Trophoblast cell (in vitro differentiated cells and primary cell): Measurements from ENCODE around the gene SMOC2.

Experiments
- DNase-seq, 2 donors: peaks; one replicate each; pipeline ENCODE4 v3.0.0-alpha.2; 2016
- H2AFZ ChIP-seq: 2 replicates; pipeline ENCODE4 v1.6.1; 2013; ENCODE audit warnings: low read length, moderate library complexity, mild to moderate bottlenecking; ENCODE audit not compliant: insufficient read depth, poor library complexity
- H2AK5ac ChIP-seq: 2 replicates; pipeline ENCODE4 v1.6.1; 2013; ENCODE audit warnings: mild to moderate bottlenecking, low read length
- H2BK120ac ChIP-seq: 2 replicates; pipeline ENCODE4 v1.6.1; 2013; ENCODE audit warnings: low read length, mild to moderate bottlenecking, moderate library complexity; ENCODE audit not compliant: insufficient read depth, poor library complexity
- H2BK12ac ChIP-seq: 2 replicates; pipeline ENCODE4 v1.6.1; 2013; ENCODE audit warnings: mild to moderate bottlenecking, low read length, moderate library complexity
- H2BK5ac ChIP-seq: 2 replicates; pipeline ENCODE4 v1.6.1; 2013; ENCODE audit warnings: low read length, low read depth, moderate library complexity, mild to moderate bottlenecking; ENCODE audit not compliant: poor library complexity
- H3K14ac ChIP-seq: 2 replicates; pipeline ENCODE4 v1.6.1; 2013; ENCODE audit warnings: mild to moderate bottlenecking, low read length
- H3K18ac ChIP-seq: 2 replicates; pipeline ENCODE4 v1.6.1; 2013; ENCODE audit warnings: mild to moderate bottlenecking, low read length
- H3K23ac ChIP-seq: 2 replicates; pipeline ENCODE4 v1.6.1; 2013; ENCODE audit warnings: low read length
- H3K27ac ChIP-seq: 2 replicates; pipeline ENCODE4 v1.5.1; 2013; ENCODE audit warnings: low read depth, mild to moderate bottlenecking, inconsistent platforms, low read length, moderate library complexity
- H3K27me3 ChIP-seq: 2 replicates; pipeline ENCODE4 v1.6.1; 2013; ENCODE audit warnings: inconsistent platforms, mild to moderate bottlenecking, low read length, moderate library complexity; ENCODE audit not compliant: insufficient read depth
- H3K36me3 ChIP-seq, 2 experiments: 1 replicate in 1 of 2; 2 replicates in 1 of 2; pipeline ENCODE4 v1.6.1; 2013; ENCODE audit warnings: low read length in 2 of 2, mild to moderate bottlenecking in 2 of 2, moderate library complexity in 1 of 2; ENCODE audit not compliant: insufficient read depth in 2 of 2, control insufficient read depth in 1 of 2
- H3K4ac ChIP-seq: 2 replicates; pipeline ENCODE4 v1.6.1; 2013; ENCODE audit warnings: low read depth, mild to moderate bottlenecking, low read length, moderate library complexity
- H3K4me1 ChIP-seq, 2 experiments: 1 replicate in 1 of 2; 2 replicates in 1 of 2; pipeline ENCODE4 v1.6.1; 2013; ENCODE audit warnings: low read length in 2 of 2, mild to moderate bottlenecking in 2 of 2, moderate library complexity in 1 of 2; ENCODE audit not compliant: insufficient read depth in 2 of 2, control insufficient read depth in 1 of 2
- H3K4me2 ChIP-seq: 2 replicates; pipeline ENCODE4 v1.6.1; 2013; ENCODE audit warnings: inconsistent platforms, mild to moderate bottlenecking, low read length, moderate library complexity
- H3K4me3 ChIP-seq: 2 replicates; pipeline ENCODE4 v1.5.1; 2013; ENCODE audit warnings: mild to moderate bottlenecking, low read depth, low read length, inconsistent platforms
- H3K79me1 ChIP-seq: one replicate; pipeline ENCODE4 v1.6.1; 2013; ENCODE audit warnings: low read length
- H3K79me2 ChIP-seq: 2 replicates; pipeline ENCODE4 v1.6.1; 2013; ENCODE audit warnings: low read length, mild to moderate bottlenecking; ENCODE audit not compliant: control insufficient read depth, insufficient read depth, poor library complexity
- H3K9ac ChIP-seq: 2 replicates; pipeline ENCODE4 v1.6.1; 2013; ENCODE audit warnings: mild to moderate bottlenecking, low read length
- H3K9me3 ChIP-seq: 2 replicates; pipeline ENCODE4 v1.6.1; 2013; ENCODE audit warnings: low read depth, mild to moderate bottlenecking, control low read depth, inconsistent platforms, low read length; ENCODE audit not compliant: insufficient read depth
- H4K12ac ChIP-seq: 2 replicates; pipeline ENCODE4 v1.6.1; 2013; ENCODE audit warnings: low read depth, mild to moderate bottlenecking, low read length, moderate library complexity
- H4K8ac ChIP-seq: 2 replicates; pipeline ENCODE4 v1.6.1; 2013; ENCODE audit warnings: low read depth, mild to moderate bottlenecking, low read length, moderate library complexity
- H4K91ac ChIP-seq: one replicate; pipeline ENCODE4 v1.6.1; 2013; ENCODE audit warnings: low read depth, mild to moderate bottlenecking, low read length, moderate library complexity
- WGBS: extraction: QIAGEN DNeasy Blood & Tissue Kit; methylation state at CpG from one replicate; pipeline ENCODE4 v1.1.7; 2013; ENCODE audit warnings: missing lambda C conversion rate; ENCODE audit not compliant: insufficient read length, insufficient coverage; ENCODE audit errors: extremely low coverage; 5-methylcytosine and 5-hydroxymethylcytosine counted together

The SMOC2 gene

GRCh38 chr6:168597471-168597875 is 156.5 kb downstream of the SMOC2 start:
- H2AK5ac ChIP-seq, result no peak overlapping the region
- no peaks in the 10 kb centered on the region for H3K4me1 ChIP-seq
- no peaks in the 10 kb centered on the region for H3K79me2 ChIP-seq
- H3K9ac ChIP-seq, result no peak overlapping the region
- no peak overlapping the region for H3K27ac ChIP-seq
- no peak overlapping the region for H3K23ac ChIP-seq
- peaks cover 7% of the 10 kb centered on the region for H3K9me3 ChIP-seq
- H3K14ac ChIP-seq, result no peak overlapping the region
- H4K12ac ChIP-seq, result no peak overlapping the region
- no peak overlapping the region for H2BK120ac ChIP-seq
- no peak overlapping the region for H2BK12ac ChIP-seq
- no CpG with 5 or more reads among the region's 8 CpGs for WGBS
- H3K79me1 ChIP-seq, result no peaks in the 10 kb centered on the region
- H3K4ac ChIP-seq, result no peak overlapping the region
- H3K27me3 ChIP-seq, result no peaks in the 10 kb centered on the region
- DNase-seq, result no peak
- H2BK5ac ChIP-seq, result no peak overlapping the region
- no peak overlapping the region for H2AFZ ChIP-seq
- H3K36me3 ChIP-seq, result no peaks in the 10 kb centered on the region
- H4K91ac ChIP-seq, result no peak overlapping the region
- no peak overlapping the region for H3K4me2 ChIP-seq
- no peak overlapping the region for H3K4me3 ChIP-seq
- H4K8ac ChIP-seq, result no peak overlapping the region
- H3K18ac ChIP-seq, result no peak overlapping the region

- no peak for DNase-seq
- H3K79me2 ChIP-seq, result no peaks in the 10 kb centered on the region
- no peak overlapping the region for H3K9ac ChIP-seq
Observed at GRCh38 chr6:168598251-168599117, 157.5 kb downstream of the SMOC2 start.

GRCh38 chr6:168599118-168599494 is 158.1 kb downstream of the SMOC2 start:
- Histone ChIP-seq H3K4me1 (no peaks in the 10 kb centered on the region), H3K4me2 (no peak overlapping the region)

More at GRCh38 chr6:168598251-168599117, 157.5 kb downstream of the SMOC2 start:
- Histone ChIP-seq H3K27me3 (no peaks in the 10 kb centered on the region), H3K4me2 (no peak overlapping the region), H2BK5ac (no peak overlapping the region), H2BK12ac (no peak overlapping the region), H3K18ac (no peak overlapping the region), H3K27ac (no peak overlapping the region), H3K4ac (no peak overlapping the region), H3K14ac (no peak overlapping the region), H4K12ac (no peak overlapping the region), H3K36me3 (no peaks in the 10 kb centered on the region), H3K79me1 (no peaks in the 10 kb centered on the region), H4K8ac (no peak overlapping the region), H2BK120ac (no peak overlapping the region), H2AK5ac (no peak overlapping the region), H3K9me3 (peaks cover 7% of the 10 kb centered on the region), H3K4me1 (no peaks in the 10 kb centered on the region), H2AFZ (no peak overlapping the region), H3K23ac (no peak overlapping the region), H4K91ac (no peak overlapping the region), H3K4me3 (peak overlapping the region; percentile 26)
- no CpG with 5 or more reads among the region's 32 CpGs for WGBS

GRCh38 chr6:168599769-168600330 is 158.9 kb downstream of the SMOC2 start:
- DNase-seq, result no peak
- H3K9ac ChIP-seq, result peak overlapping the region; percentile 18
- H3K18ac ChIP-seq, result no peak overlapping the region
- H2BK12ac ChIP-seq, result no peak overlapping the region
- H2AFZ ChIP-seq, result no peak overlapping the region
- H3K14ac ChIP-seq, result no peak overlapping the region
- no peaks in the 10 kb centered on the region for H3K36me3 ChIP-seq
- H4K91ac ChIP-seq, result no peak overlapping the region
- no peak overlapping the region for H3K4me3 ChIP-seq
- no peaks in the 10 kb centered on the region for H3K4me1 ChIP-seq
- no peak overlapping the region for H3K4me2 ChIP-seq
- H4K8ac ChIP-seq, result no peak overlapping the region
- H2AK5ac ChIP-seq, result no peak overlapping the region
- peaks cover 9% of the 10 kb centered on the region for H3K9me3 ChIP-seq
- no peak overlapping the region for H2BK5ac ChIP-seq
- no peak overlapping the region for H3K23ac ChIP-seq
- H3K27ac ChIP-seq, result no peak overlapping the region
- WGBS, result 100% methylated on average over 1 of the region's 11 CpGs
- H3K4ac ChIP-seq, result no peak overlapping the region
- H2BK120ac ChIP-seq, result no peak overlapping the region
- no peaks in the 10 kb centered on the region for H3K79me1 ChIP-seq
- H3K27me3 ChIP-seq, result no peaks in the 10 kb centered on the region
- no peaks in the 10 kb centered on the region for H3K79me2 ChIP-seq
- H4K12ac ChIP-seq, result no peak overlapping the region

More at GRCh38 chr6:168599118-168599494, 158.1 kb downstream of the SMOC2 start:
- Histone ChIP-seq H3K27me3 (no peaks in the 10 kb centered on the region), H4K12ac (no peak overlapping the region), H3K79me1 (no peaks in the 10 kb centered on the region), H3K9ac (no peak overlapping the region), H3K23ac (peak overlapping the region; percentile 15), H2BK120ac (no peak overlapping the region), H2AK5ac (no peak overlapping the region), H4K91ac (no peak overlapping the region), H2BK12ac (no peak overlapping the region), H4K8ac (no peak overlapping the region), H2AFZ (no peak overlapping the region), H3K4ac (no peak overlapping the region), H3K14ac (no peak overlapping the region), H2BK5ac (no peak overlapping the region), H3K9me3 (peaks cover 9% of the 10 kb centered on the region), H3K27ac (no peak overlapping the region), H3K79me2 (no peaks in the 10 kb centered on the region), H3K36me3 (no peaks in the 10 kb centered on the region), H3K4me3 (peak overlapping the region; percentile 26), H3K18ac (no peak overlapping the region)
- no CpG with 5 or more reads among the region's 4 CpGs for WGBS
- no peak for DNase-seq
